Esophagus muscularis mucosa (tissue), 3 donors: ENCODE data around the gene RCCD1.

Source experiments
- CTCF ChIP-seq, 3 experiments: fragments of 200-600 bp in 2 of 3; fragments of 450-650 bp in 1 of 3; sonication (generic) in 2 of 3; IDR thresholded peaks; one replicate each; pipeline ENCODE4 v1.5.1; 2017 to 2019; ENCODE audit warnings: antibody characterized with exemption in 3 of 3, mild to moderate bottlenecking in 2 of 3, moderate library complexity in 1 of 3
- POLR2A ChIP-seq: fragments of 450-650 bp; IDR thresholded peaks from one replicate; pipeline ENCODE4 v1.6.1; 2017; ENCODE audit warnings: antibody characterized with exemption, moderate library complexity, mild to moderate bottlenecking, low read depth
- POLR2AphosphoS5 ChIP-seq, 2 donors: sonication (generic); formaldehyde crosslinking; IDR thresholded peaks; one replicate each; pipeline ENCODE4 v1.6.1; 2017; ENCODE audit warnings: antibody characterized with exemption in 2 of 2

- TF ChIP-seq CTCF (IDR thresholded peaks at IDR 0.05): no peak
- TF ChIP-seq POLR2A: no peak
- no peak for TF ChIP-seq POLR2AphosphoS5 (IDR thresholded peaks at IDR 0.05)
Measured at GRCh38 chr15:90945091-90945490, 9.6 kb upstream of the RCCD1 start.
